D721Med (cell line): ENCODE data around the gene ITGAV.

ENCODE experiments used
- DNase-seq: peaks from one replicate; pipeline ENCODE4 v3.0.0; 2011; ENCODE audit warnings: low spot score; ENCODE audit not compliant: insufficient read length
- FAIRE-seq: peaks from 2 replicates; lab custom pipeline; 2011; peaks lifted over from hg19 to GRCh38; lab: Jason Lieb, UNC
- CTCF ChIP-seq: IDR thresholded peaks from 2 replicates; pipeline ENCODE4 v1.5.1; 2012; ENCODE audit warnings: mild to moderate bottlenecking, control low read depth; ENCODE audit not compliant: insufficient read depth; ENCODE audit errors: missing control alignments

Gene ITGAV

GRCh38 chr2:186639939-186640338, 50.1 kb downstream of the ITGAV start:
- FAIRE-seq (no peak), DNase-seq (no peak)
- TF ChIP-seq CTCF = no peak

DNA sequence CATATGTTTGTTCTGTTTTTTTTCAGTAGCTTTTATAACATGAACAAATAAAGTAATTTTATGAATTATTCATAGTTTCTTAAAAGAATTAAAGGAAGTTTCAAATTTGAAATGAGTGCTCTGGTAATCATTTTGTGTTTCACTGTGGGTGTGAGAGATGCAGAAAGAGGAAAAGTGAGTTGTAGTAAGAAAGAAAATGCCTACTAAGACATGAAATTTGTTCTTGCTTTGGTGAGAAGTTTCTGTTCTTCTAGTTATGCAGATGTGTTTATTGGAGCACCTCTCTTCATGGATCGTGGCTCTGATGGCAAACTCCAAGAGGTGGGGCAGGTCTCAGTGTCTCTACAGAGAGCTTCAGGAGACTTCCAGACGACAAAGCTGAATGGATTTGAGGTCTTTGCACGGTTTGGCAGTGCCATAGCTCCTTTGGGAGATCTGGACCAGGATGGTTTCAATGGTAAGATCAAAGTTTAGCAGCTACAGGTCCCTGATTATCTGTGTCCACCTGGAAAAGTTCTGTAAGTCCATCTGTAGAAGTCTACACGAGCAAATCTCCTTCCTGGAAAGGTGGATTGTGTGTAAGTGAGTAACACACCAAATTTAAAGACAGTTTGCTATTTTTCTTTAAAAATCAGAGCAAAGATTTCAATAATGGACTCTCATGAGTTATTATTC, 51.4 kb downstream of the ITGAV start:
- FAIRE-seq = no peak
- no peak for TF ChIP-seq CTCF
- no peak for DNase-seq

DNA sequence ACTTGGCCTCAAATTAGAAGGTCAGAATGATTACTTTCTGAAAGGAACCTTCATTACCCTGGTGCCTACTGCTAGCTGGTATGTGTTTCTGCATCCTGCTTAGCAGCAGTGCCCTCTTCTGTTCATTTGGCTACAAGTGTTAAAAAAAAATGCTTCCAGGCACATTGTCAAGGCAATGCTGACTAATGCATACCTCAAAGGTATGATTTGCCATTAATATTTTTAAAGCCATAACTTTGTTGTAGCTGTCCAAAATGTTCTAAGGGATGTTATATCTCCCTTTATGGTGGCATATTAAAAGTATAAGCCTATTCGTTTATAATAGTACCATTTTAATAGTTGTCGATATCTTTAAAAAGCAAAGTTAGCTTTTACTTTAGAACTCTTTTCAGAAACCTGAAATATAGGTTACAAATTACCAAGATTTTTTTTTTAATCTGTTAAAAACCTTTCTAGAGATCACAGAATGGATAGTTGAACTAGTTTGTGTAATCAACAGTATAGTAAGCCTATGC, 52.0 kb downstream of the ITGAV start:
- DNase-seq (peak; percentile 23), FAIRE-seq (peak; percentile 83)
- peak; percentile 88 for TF ChIP-seq CTCF

DNA sequence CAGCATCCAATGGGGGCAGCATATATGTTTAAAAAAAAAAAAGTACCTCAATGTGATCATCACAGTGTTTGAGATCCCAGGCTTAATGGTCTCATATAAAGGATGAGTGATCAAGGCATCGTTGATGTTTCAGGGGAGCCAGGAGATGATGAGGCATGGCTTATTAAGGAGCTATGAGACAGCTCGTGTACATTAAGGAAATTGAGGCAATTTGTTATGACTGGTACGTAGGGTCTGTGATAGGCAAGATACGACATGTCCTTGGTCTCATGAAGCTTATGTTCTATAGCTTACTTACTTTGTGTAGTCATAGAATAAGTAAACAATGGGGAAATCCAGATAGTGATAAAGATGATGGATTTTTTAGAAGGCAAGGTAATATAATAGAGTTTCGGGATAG, 54.9 kb downstream of the ITGAV start:
- no peak for DNase-seq
- FAIRE-seq = no peak
- TF ChIP-seq CTCF = no peak

DNA sequence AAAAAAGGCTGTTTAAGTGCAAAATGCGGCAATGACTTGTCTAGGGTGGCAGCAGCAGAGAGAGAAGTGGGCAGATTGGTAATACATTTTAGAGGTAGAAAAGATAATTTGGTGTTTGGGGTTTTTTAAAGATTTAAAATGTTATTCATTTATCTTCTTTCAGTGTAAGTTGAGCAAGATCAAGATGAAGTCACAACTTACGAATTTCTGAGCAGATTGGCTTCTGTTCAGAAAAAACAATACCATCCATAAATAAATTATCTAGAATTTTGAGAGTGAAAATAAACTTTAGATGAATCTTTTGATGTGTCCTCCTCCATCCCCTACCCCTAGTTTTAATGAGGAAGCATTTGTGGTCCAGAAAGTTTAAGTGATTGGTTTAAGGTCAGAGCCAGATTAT, 56.1 kb downstream of the ITGAV start:
- no peak for TF ChIP-seq CTCF
- FAIRE-seq = no peak
- DNase-seq = no peak

- DNase-seq (no peak), FAIRE-seq (no peak)
- no peak for TF ChIP-seq CTCF
Observed at GRCh38 chr2:186648130-186648529, 58.3 kb downstream of the ITGAV start.

- no peak for FAIRE-seq
- TF ChIP-seq CTCF = no peak
- DNase-seq = no peak
Observed at GRCh38 chr2:186653511-186653910, 63.7 kb downstream of the ITGAV start.
